ENCODE data around the gene GRB10.

Gene GRB10

DNA sequence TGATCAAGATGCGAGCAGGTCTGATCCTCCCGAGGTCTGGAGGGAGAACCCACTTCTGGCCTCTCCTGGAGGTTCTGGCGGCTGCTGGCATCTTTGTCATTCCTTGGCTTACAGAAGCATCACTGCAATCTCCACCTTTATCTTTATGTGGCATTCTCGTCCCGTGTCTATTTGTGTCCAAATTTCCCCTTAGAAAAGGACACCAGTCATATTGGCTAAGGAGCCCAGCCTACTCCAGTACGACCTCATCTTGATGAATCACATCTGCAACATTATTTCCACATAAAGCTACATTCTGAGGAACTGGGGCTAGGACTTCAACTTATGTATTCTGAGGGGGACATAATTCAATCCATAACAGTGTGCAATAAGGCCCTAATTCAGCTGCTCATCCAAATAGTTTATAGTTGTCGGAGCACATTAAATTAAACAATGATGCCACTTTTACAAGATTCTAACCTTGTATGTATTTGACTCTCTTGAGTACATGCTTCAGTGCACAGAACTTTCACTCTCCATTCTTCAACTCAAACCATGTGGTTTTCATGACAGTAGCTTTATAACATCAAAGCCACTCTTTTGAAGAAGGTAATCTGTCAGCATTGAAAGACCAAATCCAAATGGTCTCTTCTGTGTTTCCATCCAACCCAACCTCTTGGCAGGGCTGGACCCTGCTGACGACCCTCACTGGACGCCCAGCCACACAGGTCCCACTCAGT is 131.3 kb downstream of the GRB10 start:
- peak; percentile 57 for DNase-seq

- DNase-seq, result no peak
These were observed 132.5 kb downstream of the GRB10 start for GRCh38 chr7:50650057-50650664.

DNA sequence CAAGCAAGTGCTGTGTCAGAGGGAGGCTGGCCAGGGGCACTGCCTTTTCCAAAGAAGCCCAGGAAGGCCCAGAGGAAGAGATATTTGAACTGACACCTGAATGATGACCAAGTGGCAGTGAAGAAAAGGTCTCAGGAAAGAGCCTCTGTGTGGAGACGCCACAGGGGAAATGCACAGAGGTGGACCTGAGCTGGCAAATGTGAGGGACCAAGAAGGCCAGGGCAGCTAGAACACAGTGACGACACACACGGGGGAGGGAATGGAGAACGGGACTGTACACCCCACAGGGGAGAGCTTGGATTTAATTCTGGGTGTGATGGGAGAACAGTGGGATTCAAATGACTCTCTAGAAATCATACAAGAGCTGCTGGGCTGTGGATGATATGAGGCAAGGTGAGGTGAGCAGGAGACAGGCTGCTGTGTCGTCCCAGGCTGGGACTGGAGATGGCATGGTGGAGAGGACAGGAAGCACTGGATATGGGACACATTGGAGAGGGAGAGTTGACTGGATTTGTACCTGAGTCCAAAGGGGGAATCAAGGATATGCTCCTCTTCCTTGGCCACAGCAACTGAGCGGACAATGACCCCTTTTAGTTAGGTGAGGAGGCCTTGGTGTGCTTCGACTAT is 133.3 kb downstream of the GRB10 start:
- no peak for DNase-seq

DNA sequence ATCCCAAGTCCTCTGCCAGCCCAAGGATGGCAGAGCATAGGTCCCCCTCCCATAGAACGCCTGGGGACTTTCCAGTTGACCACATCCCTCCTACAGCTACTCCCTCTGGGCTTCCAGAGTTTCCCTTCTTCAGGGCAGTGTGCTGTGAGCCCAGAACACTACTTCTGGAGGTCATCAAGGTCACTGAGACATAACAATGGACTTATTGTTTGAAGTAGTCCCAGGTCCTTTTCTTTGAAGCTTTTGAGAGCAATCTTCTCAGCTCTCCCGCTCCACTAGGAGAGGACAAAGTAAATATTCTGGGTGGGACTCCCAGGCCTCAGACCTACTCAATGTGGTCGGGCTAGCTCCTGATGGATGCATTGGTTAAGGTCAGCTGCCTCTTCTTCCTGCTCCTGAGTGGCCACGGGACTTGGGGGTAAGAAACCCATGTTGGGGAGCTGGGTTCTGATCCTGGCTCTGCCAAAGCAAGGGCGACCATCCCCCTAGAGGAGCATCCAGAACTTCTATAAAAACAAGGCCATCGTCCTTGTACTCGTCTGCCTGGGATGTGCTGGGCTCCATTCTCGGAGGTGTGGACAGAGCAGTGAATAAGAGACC is 134.0 kb downstream of the GRB10 start:
- DNase-seq, result no peak

DNA sequence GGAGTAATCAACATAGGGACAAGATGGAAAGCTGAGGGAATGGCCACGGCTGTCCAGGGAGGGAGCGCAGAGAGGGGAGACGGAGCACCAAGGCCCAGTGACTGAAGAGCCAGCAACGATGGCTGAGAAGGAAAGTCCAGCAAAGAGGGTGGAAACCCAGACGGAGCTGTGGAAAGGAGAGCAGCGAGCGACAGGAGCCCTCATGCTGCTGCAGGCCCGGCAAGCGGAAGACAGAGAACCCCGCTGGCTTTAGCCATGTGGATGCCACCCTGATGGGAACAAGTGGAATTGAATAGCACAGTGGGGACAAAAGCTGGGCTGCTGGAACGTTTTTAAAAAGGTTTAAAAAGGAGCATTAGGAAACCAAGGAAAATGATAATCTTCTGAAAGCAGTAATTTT is 134.6 kb downstream of the GRB10 start:
- no peak for DNase-seq

GRCh38 chr7:50647286-50647980 is 135.3 kb downstream of the GRB10 start:
- DNase-seq, result no peak

- DNase-seq, result no peak
These were observed 136.6 kb downstream of the GRB10 start for GRCh38 chr7:50646069-50646468.

- DNase-seq, result no peak
These were observed 137.5 kb downstream of the GRB10 start for GRCh38 chr7:50645186-50645585.

DNA sequence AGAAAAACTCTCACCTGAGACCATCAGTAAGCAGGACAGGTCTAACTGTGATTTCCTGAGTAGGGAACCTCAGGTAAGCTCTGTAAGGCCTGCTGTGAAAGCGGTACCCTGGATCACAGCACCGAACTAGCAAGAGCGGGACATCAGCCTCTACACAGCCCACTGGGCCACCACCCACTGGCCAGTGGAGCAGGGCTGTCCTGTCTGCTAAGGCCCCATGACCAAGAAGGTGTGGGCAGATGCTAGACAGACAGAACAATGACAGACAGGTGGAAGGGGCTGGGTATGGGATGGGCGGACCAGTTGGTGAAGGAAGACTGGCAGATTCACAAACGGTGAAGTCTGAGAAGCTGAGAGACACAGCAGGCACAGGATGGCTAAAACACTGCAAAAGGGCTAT is 138.1 kb downstream of the GRB10 start:
- DNase-seq, result no peak

GRCh38 chr7:50644114-50644513 is 138.6 kb downstream of the GRB10 start:
- no peak for DNase-seq

DNA sequence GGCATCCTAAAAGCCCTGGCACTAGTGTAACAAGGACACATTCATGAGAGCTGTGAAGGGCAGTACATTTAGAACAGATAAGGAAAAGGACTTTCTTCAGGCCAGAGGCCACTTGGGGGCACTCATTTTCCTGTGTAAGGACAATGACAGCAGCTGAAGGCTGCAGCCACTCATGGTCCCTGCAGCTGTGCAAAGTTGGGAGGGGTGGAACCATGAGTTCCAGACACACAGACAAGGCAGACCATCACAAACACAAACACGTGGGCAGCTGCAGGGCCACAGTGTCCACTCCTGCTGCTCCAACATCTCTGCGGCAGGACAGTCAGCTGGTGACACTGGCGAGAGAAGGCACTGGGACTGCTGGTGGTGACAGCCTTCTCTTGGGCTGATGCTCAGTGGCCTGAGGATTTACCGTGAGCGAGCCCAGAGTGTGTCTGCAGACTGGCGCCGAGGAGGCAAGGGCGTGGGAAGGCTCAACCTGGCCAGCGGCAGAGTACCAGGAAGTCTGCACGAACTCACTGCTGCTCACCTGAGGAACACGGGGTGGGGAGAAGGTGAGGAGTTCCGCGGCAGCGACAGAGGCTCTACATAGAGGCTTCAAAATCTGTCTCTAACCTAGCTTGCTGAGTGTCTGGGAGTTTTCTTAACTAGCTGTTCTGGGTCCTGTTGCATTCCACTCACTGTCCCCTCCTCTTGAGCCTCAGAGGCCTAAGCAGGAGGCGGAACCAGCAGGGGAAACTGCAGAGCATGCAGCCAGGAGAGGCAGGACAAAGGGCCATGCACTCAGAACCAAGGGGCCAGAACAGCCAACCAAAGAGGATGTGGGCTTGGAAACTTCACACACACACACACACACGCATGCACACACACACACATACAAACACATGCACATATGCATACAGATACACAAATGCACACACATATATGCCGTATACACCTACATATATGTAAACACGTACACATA is 141.0 kb downstream of the GRB10 start:
- DNase-seq, result no peak

DNA sequence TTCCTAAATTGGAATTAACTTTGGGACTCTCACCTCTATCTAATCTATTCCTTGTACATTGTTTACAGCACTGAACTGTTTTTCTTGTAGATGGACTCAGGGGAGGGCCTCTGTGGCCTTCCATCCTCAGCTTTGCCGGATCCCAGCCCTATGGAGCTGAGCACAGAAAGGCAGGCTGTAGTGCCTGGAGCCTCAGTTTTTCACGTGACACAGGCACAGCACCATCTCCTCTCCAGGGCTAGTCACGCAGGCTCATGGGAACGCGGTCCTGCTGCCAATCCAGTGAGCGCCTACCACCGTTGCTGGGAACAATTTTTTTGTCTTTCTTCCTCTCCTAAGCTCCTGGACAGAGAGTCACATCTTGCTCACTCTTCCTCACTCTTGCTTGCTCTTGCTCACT is 141.9 kb downstream of the GRB10 start:
- DNase-seq, result no peak

GRCh38 chr7:50640256-50640655 is 142.4 kb downstream of the GRB10 start:
- DNase-seq, result no peak

DNA sequence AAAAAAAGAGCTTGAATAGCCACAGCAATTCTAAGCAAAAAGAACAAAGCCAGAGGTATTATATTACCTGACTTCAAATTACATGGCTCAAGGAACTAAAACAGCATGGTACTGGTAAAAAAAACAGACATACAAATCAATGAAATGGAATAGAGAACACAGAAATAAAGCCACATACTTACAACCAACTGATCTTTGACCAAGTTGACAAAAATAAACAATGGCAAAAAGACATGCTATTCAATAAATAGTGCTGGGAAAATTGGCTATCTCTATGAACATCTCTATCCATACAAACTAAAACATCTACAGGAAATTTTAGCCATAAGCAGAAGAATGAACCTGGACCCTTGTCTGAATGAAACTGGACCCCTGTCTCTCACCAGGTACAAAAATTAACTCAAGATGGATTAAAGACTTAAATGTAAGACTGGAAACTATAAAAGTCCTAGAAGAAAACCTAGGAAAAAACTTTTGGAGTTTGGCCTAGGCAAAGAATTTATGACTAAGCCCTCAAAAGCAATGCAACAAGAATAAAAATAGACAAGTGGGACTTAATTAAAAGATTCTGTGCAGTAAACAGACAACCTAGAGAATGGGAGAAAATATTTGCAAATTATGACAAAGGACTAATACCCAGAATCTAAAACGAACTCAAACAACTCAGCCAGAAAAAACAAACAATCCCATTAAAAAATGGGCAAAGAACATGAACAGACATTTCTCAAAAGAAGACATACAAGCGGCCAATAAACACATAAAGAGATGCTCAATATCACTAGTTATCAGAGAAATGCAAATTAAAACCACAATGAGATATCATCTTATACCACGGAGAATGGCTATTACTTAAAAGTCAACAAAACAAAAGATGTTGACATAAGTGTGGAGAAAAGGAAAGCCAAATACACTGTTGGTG is 144.7 kb downstream of the GRB10 start:
- no peak for DNase-seq

GRCh38 chr7:50634378-50634777 is 148.3 kb downstream of the GRB10 start:
- no peak for DNase-seq

DNA sequence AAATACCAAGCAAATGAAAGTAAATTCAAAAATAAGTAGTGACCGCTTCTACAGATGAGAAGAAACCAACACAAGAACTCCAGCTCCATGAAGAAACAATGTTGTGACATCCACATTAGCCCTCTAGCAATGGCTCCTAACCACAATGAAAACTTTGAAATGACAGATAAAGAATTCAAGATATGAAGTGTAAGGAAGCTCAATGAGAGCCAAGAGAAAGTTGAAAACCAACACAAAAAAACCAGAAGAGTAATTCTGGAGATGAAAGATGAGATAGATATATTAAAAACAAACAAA is 149.3 kb downstream of the GRB10 start:
- peak; percentile 1 for DNase-seq

DNA sequence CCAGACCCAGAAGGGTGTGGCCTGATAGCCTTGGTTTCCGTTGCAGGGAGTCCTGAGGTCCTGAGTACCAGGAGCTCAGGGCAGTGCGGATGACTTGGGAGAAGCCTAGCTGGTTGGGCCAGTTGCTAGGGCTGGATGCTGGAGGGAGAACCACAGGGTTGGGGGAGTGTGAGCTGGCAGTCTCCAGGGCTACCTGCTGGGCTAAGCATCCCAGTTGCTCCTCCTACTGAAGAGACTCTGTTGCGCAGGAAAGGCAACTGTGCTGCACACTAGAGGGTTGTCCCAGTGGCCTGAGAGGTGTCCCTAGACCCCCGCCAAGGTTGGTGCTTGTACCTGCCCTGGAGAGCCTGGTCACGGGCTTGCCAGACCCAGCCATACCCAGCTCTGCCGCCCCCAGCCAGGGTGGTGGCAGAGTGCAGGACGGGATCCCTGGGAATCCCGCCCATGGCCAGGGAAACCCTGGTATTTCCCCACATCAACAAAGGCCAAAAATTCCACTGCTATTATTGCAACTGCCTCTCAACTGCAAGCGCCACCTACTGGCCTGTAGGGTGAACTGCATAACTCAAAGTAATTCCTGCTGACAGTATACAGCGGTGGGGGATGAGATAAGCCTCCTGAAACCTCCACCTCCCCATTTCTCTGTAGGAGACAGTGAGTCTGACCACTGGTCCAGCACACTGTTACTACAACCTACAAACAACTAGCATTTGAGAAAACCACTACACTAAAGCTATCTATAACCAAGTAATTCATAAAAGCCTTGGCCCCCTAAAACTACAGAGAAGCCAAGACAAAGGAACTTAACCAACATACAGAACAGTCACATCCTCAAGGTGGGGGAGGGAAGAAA is 149.9 kb downstream of the GRB10 start:
- DNase-seq, result peak; percentile 70

- no peak for DNase-seq
These were observed 151.1 kb downstream of the GRB10 start for GRCh38 chr7:50631639-50632038.

DNA sequence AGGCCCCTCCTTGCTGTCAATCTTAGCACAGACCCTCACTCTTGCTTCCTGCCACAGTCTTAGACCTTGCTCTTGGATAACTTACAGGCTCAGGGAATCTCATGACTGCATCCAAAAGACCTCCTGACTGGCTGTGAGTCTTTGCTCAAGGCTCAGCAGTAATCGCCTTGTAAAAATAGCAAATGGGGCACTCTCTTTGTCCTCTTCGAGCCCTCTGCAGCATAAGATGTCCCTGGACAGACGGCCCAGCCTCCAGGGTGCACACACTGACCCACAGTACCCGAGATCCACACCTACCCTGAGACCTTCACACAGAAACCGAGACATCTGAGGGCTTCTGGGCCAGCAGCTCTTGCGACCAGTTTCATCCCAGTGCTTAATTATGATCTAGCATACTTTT is 151.6 kb downstream of the GRB10 start:
- DNase-seq, result no peak

- DNase-seq, result no peak
These were observed 153.3 kb downstream of the GRB10 start for GRCh38 chr7:50629238-50629901.

Measured in inflammatory macrophage treated with lipopolysaccharide for 4 hours (primary cell).